OCI-LY7 (cell line): Measurements from ENCODE around the gene WDR82.

Experiments used
- CTCF ChIP-seq: fragments of 200-600 bp; sonication (generic); conservative IDR thresholded peaks from 2 replicates; pipeline ENCODE4 v1.5.1; 2014; ENCODE audit warnings: mild to moderate bottlenecking, antibody characterized with exemption, low read length, moderate library complexity, mixed read lengths
- EZH2phosphoT487 ChIP-seq: fragments of 200-600 bp; sonication (generic); IDR thresholded peaks from 2 replicates; pipeline ENCODE4 v1.6.1; 2018; ENCODE audit warnings: low read depth, borderline replicate concordance, mild to moderate bottlenecking, mixed run types, antibody characterized with exemption, low read length, moderate library complexity, mixed read lengths

- no peak for TF ChIP-seq CTCF
- no peak for TF ChIP-seq EZH2phosphoT487
These were observed 63.1 kb downstream of the WDR82 start for GRCh38 chr3:52215351-52215750.
